Measurements from ENCODE around the gene SYTL5.

The SYTL5 gene

DNA sequence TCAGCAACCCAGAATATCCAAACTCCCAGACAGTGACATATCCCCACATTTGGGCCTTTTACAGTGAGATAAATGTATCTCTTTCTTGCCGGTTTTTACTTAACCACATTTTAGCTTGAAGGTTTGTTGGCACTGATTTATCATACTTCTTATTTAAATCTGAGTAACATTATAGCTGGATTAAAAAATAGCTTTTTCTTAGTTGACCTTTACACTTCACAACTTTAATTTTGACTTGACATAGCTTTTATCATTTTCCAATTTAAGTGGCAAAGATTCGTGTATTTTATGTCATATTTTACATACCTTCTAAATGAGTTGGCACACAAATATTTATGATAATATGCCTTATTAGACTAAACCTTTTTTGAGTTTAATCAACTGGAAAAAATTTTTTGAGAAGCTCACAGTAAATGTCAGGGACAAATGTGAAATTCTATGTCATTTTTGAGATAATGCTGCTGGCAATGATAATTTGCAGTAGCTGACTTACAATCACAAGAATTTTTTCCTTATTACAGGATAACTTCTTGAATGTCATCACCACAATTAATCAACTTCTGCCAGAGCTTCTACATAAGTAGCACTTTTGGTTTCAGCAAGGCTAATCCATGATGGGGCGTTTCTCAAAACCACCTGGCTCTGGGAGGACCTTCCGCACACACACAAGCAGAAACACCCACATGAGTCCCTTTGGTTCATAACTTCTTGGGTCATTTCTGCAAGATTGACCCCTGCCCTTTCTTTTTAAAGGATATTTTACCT is 80.3 kb downstream of the SYTL5 start:
- H3K4me2 ChIP-seq = no peak overlapping the region
- H3K36me3 ChIP-seq (ENCODE audit: insufficient read depth) = no peaks in the 10 kb centered on the region
- TF ChIP-seq, protein P1, sequence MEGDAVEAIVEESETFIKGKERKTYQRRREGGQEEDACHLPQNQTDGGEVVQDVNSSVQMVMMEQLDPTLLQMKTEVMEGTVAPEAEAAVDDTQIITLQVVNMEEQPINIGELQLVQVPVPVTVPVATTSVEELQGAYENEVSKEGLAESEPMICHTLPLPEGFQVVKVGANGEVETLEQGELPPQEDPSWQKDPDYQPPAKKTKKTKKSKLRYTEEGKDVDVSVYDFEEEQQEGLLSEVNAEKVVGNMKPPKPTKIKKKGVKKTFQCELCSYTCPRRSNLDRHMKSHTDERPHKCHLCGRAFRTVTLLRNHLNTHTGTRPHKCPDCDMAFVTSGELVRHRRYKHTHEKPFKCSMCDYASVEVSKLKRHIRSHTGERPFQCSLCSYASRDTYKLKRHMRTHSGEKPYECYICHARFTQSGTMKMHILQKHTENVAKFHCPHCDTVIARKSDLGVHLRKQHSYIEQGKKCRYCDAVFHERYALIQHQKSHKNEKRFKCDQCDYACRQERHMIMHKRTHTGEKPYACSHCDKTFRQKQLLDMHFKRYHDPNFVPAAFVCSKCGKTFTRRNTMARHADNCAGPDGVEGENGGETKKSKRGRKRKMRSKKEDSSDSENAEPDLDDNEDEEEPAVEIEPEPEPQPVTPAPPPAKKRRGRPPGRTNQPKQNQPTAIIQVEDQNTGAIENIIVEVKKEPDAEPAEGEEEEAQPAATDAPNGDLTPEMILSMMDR (conservative IDR thresholded peaks at IDR 0.05; ENCODE audit: low read depth, low read length) = no peak
- H3K27ac ChIP-seq = no peak overlapping the region
- no peak overlapping the region for H3K9ac ChIP-seq
- H2AFZ ChIP-seq (ENCODE audit: low read depth) = no peak overlapping the region
- H3K27me3 ChIP-seq (ENCODE audit: insufficient read depth, low read depth) = no peaks in the 10 kb centered on the region
- H3K4me3 ChIP-seq (IDR thresholded peaks at IDR 0.05; ENCODE audit: insufficient read depth, low read depth, low read length) = no peak overlapping the region
- H3K4me1 ChIP-seq (ENCODE audit: low read depth, poor library complexity, severe bottlenecking) = peaks cover 18% of the 10 kb centered on the region
- H3K79me2 ChIP-seq (ENCODE audit: insufficient read depth, low read depth) = no peaks in the 10 kb centered on the region
- H4K20me1 ChIP-seq (ENCODE audit: insufficient read depth) = no peaks in the 10 kb centered on the region

DNA sequence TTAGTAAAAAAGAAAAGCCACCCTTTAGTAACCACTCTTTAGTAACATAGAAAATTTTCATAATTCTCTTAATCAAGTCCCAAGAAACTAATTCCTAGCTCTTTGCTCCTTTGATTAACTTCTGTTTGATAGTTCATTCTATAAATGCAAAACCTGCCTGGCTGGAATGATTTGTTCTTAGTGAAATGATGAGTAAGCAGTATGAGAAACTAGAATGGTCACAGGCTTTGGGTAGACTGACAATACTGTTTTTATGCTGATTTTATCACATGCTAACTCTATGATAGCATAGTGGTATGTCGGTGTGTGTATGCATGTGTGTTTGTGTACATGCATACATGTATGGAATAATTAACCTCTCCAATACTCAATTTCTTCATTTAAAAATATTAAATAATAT is 81.2 kb downstream of the SYTL5 start:
- H3K4me1 ChIP-seq (ENCODE audit: low read depth, poor library complexity, severe bottlenecking) = peaks cover 18% of the 10 kb centered on the region
- no peaks in the 10 kb centered on the region for H3K36me3 ChIP-seq (ENCODE audit: insufficient read depth)
- H3K79me2 ChIP-seq (ENCODE audit: insufficient read depth, low read depth) = no peaks in the 10 kb centered on the region
- H3K4me3 ChIP-seq (IDR thresholded peaks at IDR 0.05; ENCODE audit: insufficient read depth, low read depth, low read length) = no peak overlapping the region
- H4K20me1 ChIP-seq (ENCODE audit: insufficient read depth) = no peaks in the 10 kb centered on the region
- no peak overlapping the region for H3K9ac ChIP-seq
- no peak overlapping the region for H2AFZ ChIP-seq (ENCODE audit: low read depth)
- no peak overlapping the region for H3K4me2 ChIP-seq
- TF ChIP-seq, protein P1 (conservative IDR thresholded peaks at IDR 0.05; ENCODE audit: low read depth, low read length) = no peak
- H3K27me3 ChIP-seq (ENCODE audit: insufficient read depth, low read depth) = no peaks in the 10 kb centered on the region
- H3K27ac ChIP-seq = no peak overlapping the region

DNA sequence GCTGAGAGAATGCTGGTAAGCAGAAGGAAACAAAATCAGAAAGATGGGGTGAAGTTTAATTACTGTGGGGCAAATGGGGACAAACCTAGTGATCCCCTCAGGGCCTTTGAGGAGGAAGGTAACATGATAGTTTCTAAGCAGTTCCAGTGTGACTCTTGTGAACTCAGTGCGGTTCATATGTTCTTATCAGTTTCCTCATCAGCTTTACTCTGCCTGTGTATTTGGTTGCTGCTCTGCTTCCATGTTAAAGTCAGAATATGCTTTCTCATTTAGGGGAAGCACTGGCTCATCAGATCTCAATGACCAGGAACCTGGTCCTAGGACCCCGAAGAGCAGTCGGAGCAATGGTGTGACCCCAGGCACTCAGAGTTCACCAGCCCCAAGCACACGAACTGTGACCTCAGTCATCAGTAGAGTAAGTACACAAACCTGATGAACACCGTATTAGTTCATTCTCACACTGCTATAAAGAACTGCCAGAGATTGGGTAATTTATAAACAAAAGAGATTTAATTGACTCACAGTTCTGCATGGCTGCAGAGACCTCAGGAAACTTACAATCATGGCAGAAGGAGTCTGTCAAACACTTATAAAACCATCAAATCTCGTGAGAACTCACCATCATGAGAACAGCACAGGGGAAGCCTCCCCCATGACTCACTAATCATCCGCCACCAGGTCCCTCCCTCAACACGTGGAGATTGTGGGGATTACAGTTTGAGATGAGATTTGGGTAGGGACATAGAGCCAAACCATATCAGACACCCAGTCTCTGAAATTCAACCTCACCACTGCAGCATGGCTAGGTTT is 83.0 kb downstream of the SYTL5 start:
- Histone ChIP-seq H3K79me2 (ENCODE audit: insufficient read depth, low read depth) (no peaks in the 10 kb centered on the region), H3K4me2 (no peak overlapping the region), H3K4me1 (ENCODE audit: low read depth, poor library complexity, severe bottlenecking) (peaks cover 18% of the 10 kb centered on the region), H2AFZ (ENCODE audit: low read depth) (no peak overlapping the region), H3K36me3 (ENCODE audit: insufficient read depth) (no peaks in the 10 kb centered on the region), H3K27me3 (ENCODE audit: insufficient read depth, low read depth) (no peaks in the 10 kb centered on the region), H3K9ac (no peak overlapping the region), H4K20me1 (ENCODE audit: insufficient read depth) (no peaks in the 10 kb centered on the region), H3K4me3 (IDR thresholded peaks at IDR 0.05; ENCODE audit: insufficient read depth, low read depth, low read length) (no peak overlapping the region), H3K27ac (no peak overlapping the region)
- TF ChIP-seq, protein P1 (conservative IDR thresholded peaks at IDR 0.05; ENCODE audit: low read depth, low read length) = no peak

DNA sequence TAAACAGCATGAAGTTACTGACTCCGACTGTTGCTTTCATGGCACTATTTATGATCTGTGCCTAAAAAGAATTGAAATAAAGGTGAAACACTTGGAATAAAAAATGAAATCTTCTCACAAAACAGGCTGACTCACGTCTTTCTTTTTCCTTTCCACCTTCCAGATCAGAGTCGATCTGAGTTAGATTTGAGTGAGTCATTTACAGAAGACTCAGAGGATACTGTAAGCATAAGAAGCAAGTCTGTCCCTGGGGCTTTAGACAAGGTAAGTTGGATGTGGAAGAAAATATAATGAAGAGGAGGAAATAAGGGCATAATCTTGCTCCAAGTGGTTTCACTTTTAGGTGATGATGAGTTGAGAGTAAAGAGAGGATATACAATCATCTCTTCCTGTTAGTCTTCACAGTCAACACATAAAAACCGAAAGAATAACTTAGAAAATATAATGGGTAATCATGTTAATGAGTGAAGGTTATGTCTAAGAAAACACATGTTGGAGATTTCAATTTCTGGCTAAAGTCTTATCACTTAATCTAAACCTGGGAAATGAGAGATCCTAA is 89.7 kb downstream of the SYTL5 start:
- 0 out of 2 replicates have a peak overlapping the region, but pooled peaks have one; percentile 8 for H2AFZ ChIP-seq (ENCODE audit: low read depth)

More for the DNA sequence above, 89.7 kb downstream of the SYTL5 start:
- Histone ChIP-seq H3K79me2 (ENCODE audit: insufficient read depth, low read depth) (no peaks in the 10 kb centered on the region), H3K27ac (no peak overlapping the region), H3K36me3 (ENCODE audit: insufficient read depth) (no peaks in the 10 kb centered on the region), H3K27me3 (ENCODE audit: insufficient read depth, low read depth) (no peaks in the 10 kb centered on the region), H3K4me2 (no peak overlapping the region), H3K4me3 (IDR thresholded peaks at IDR 0.05; ENCODE audit: insufficient read depth, low read depth, low read length) (no peak overlapping the region), H4K20me1 (ENCODE audit: insufficient read depth) (no peaks in the 10 kb centered on the region), H3K9ac (no peak overlapping the region), H3K4me1 (ENCODE audit: low read depth, poor library complexity, severe bottlenecking) (no peaks in the 10 kb centered on the region)
- TF ChIP-seq, protein P1 (conservative IDR thresholded peaks at IDR 0.05; ENCODE audit: low read depth, low read length) = no peak

Data from KMS-11 (cell line).